ENCODE measurements around the gene CCDC63.

Gene CCDC63

GRCh38 chr12:110923692-110924334 lies 77.0 kb downstream of the CCDC63 start:
- no peak overlapping the region for H3K4me2 ChIP-seq (ENCODE audit: low read length)
- H3K4me3 ChIP-seq (ENCODE audit: low read length) = no peak overlapping the region
- H3K27me3 ChIP-seq (ENCODE audit: control insufficient read depth, insufficient read depth, low read length) = peaks cover 28% of the 10 kb centered on the region
- no peaks in the 10 kb centered on the region for H3K9me3 ChIP-seq (replicated peaks; ENCODE audit: low read length)
- H3K9ac ChIP-seq (ENCODE audit: low read depth, low read length) = no peak overlapping the region
- H3K36me3 ChIP-seq (ENCODE audit: insufficient read depth, low read length) = no peaks in the 10 kb centered on the region
- H3K4me1 ChIP-seq (ENCODE audit: control insufficient read depth, insufficient read depth, low read length) = no peaks in the 10 kb centered on the region

DNA sequence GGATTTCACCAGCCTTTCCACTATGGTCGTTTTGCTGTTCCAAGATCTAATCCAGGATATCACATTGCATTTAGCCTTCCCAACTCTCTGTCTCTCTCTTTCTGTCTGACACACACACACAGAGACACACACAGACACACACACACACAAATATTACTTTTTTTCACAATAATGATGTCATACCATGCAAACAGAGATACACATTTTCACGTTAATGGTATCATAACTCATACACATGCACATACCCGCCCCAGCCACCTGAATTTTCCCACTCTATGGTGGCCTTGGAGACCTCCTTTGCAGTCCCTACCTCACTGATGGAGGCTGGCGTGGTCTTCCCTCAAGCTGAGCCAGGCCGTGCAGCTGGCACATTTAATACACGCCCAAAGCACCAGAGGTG lies 80.8 kb downstream of the CCDC63 start:
- no peaks in the 10 kb centered on the region for H3K4me1 ChIP-seq (ENCODE audit: control insufficient read depth, insufficient read depth, low read length)
- no peaks in the 10 kb centered on the region for H3K9me3 ChIP-seq (replicated peaks; ENCODE audit: low read length)
- H3K4me3 ChIP-seq (ENCODE audit: low read length) = no peak overlapping the region
- H3K9ac ChIP-seq (ENCODE audit: low read depth, low read length) = no peak overlapping the region
- H3K36me3 ChIP-seq (ENCODE audit: insufficient read depth, low read length) = no peaks in the 10 kb centered on the region
- no peak overlapping the region for H3K4me2 ChIP-seq (ENCODE audit: low read length)
- H3K27me3 ChIP-seq (ENCODE audit: control insufficient read depth, insufficient read depth, low read length) = peaks cover 43% of the 10 kb centered on the region

DNA sequence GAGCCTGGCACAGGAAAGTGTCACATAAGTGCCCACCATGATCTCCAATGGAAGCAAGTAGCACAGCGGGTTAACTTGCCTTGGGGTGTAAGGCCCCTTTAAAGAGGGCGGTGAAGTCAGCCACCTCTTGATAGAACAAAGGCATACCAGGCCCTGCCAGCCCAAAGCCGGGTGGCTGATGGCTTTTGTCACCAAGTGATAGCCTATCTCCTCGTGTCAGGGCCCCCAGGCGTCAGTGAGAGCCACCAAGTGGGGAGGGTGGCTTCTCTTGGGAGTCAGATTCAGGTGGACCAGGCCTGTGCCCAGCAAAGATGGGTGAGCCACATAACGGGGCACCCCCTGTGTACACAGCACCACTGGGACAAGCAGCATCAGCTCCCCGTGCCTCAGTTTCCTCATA lies 81.9 kb downstream of the CCDC63 start:
- H3K27me3 ChIP-seq (ENCODE audit: control insufficient read depth, insufficient read depth, low read length) = peaks cover 43% of the 10 kb centered on the region
- H3K9me3 ChIP-seq (replicated peaks; ENCODE audit: low read length) = no peaks in the 10 kb centered on the region
- H3K4me1 ChIP-seq (ENCODE audit: control insufficient read depth, insufficient read depth, low read length) = no peaks in the 10 kb centered on the region
- no peak overlapping the region for H3K9ac ChIP-seq (ENCODE audit: low read depth, low read length)
- H3K36me3 ChIP-seq (ENCODE audit: insufficient read depth, low read length) = no peaks in the 10 kb centered on the region
- H3K4me2 ChIP-seq (ENCODE audit: low read length) = no peak overlapping the region
- no peak overlapping the region for H3K4me3 ChIP-seq (ENCODE audit: low read length)

GRCh38 chr12:110929818-110930217 lies 83.0 kb downstream of the CCDC63 start:
- Histone ChIP-seq H3K36me3 (ENCODE audit: insufficient read depth, low read length) (no peaks in the 10 kb centered on the region), H3K9ac (ENCODE audit: low read depth, low read length) (no peak overlapping the region), H3K4me1 (ENCODE audit: control insufficient read depth, insufficient read depth, low read length) (no peaks in the 10 kb centered on the region), H3K27me3 (ENCODE audit: control insufficient read depth, insufficient read depth, low read length) (peaks cover 43% of the 10 kb centered on the region), H3K4me3 (ENCODE audit: low read length) (no peak overlapping the region), H3K9me3 (replicated peaks; ENCODE audit: low read length) (no peaks in the 10 kb centered on the region), H3K4me2 (ENCODE audit: low read length) (no peak overlapping the region)

DNA sequence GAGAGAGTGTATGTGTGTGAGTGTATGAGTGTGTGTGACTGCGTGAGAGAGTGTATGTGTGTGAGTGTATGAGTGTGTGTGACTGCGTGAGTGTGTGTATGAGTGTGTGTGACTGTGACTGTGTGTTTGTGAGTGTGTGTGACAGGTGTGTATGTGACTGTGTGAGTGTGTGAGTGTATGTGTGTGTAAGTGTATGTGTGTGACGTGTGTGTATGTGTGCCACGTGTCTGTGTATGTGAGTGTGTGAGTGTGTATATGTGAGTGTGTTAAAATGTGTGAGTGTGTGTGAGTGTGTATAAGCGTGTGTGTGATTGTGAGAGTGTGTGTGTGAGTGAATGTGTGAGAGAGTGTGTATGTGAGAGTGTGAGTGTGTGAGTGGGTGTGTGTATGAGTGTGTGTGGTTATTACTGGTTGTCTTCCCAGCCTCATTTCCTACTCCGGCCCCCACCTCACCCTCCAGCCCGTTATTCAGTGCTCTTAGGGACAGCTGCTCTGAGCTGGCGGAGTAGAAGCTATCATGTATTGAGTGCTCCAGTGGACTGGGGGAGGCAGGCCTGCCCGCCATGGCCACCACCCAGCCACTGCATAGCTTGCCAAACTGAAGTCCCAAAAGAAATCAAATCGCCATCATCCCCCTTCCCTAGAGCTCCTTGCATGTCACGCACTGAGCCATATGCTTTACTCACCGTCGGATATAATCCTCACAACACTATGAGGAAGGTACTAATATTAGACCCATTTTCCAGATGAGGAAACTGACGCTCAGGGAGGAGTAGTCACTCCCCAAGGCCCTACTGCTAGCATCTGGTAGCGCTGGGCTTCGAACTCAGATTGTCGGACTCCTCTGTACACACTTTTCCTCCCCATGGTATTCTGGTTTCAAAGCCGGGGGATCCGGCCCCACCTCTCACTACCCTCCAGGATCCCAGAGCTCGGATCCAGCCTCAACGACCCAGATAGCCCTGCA lies 83.8 kb downstream of the CCDC63 start:
- Histone ChIP-seq H3K36me3 (ENCODE audit: insufficient read depth, low read length) (no peaks in the 10 kb centered on the region), H3K9ac (ENCODE audit: low read depth, low read length) (no peak overlapping the region), H3K27me3 (ENCODE audit: control insufficient read depth, insufficient read depth, low read length) (peaks cover 43% of the 10 kb centered on the region), H3K4me1 (ENCODE audit: control insufficient read depth, insufficient read depth, low read length) (no peaks in the 10 kb centered on the region), H3K4me2 (ENCODE audit: low read length) (no peak overlapping the region), H3K9me3 (replicated peaks; ENCODE audit: low read length) (no peaks in the 10 kb centered on the region), H3K4me3 (ENCODE audit: low read length) (no peak overlapping the region)

DNA sequence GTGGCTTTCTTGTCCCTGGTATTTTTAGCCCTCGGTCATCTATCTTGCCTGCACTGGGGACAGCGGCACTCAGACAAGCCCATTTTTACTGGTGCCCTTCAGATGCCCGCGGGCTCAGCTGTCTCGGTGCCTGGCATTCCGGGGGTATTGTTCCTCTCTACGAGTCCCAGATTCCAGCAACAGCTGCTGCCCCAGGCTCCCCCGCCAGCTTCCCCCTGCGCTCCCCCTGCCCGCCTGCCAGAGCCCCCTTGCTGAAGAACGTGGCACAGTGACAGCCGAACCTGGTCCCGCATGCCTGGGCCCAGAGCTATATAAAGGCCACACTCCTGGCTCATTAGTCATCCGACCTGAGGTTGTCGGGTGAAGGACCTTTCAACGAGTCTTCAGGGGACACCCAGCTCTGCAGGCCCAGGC lies 84.5 kb downstream of the CCDC63 start:
- H3K9me3 ChIP-seq (replicated peaks; ENCODE audit: low read length) = no peaks in the 10 kb centered on the region

DNA sequence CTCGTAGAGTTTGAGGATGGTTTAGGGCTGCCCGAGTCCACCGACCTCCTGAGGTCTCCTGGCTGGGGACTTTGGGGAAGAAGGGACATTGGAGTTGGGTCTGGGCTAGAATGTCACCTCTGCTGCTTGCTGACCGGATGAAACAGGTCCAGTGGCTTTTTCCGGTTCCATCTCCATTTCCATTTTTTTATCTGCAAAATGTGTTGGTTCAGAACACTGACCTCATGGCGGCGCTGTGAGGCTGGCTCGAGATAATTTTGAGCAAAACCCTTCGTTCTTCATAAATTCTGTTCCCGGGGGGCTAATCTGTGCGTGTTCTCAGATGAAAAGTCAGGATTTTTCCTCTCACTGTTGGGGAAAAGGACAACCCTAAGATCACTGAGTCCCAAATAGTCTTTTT lies 85.3 kb downstream of the CCDC63 start:
- Histone ChIP-seq H3K4me2 (ENCODE audit: low read length) (no peak overlapping the region), H3K27me3 (ENCODE audit: control insufficient read depth, insufficient read depth, low read length) (peaks cover 33% of the 10 kb centered on the region), H3K9ac (ENCODE audit: low read depth, low read length) (no peak overlapping the region), H3K4me1 (ENCODE audit: control insufficient read depth, insufficient read depth, low read length) (no peaks in the 10 kb centered on the region), H3K9me3 (replicated peaks; ENCODE audit: low read length) (no peaks in the 10 kb centered on the region), H3K36me3 (ENCODE audit: insufficient read depth, low read length) (no peaks in the 10 kb centered on the region), H3K4me3 (ENCODE audit: low read length) (no peak overlapping the region)

More for the DNA sequence above, 84.5 kb downstream of the CCDC63 start:
- Histone ChIP-seq H3K4me1 (ENCODE audit: control insufficient read depth, insufficient read depth, low read length) (no peaks in the 10 kb centered on the region), H3K36me3 (ENCODE audit: insufficient read depth, low read length) (no peaks in the 10 kb centered on the region), H3K9ac (ENCODE audit: low read depth, low read length) (no peak overlapping the region), H3K27me3 (ENCODE audit: control insufficient read depth, insufficient read depth, low read length) (peaks cover 37% of the 10 kb centered on the region), H3K4me2 (ENCODE audit: low read length) (no peak overlapping the region), H3K4me3 (ENCODE audit: low read length) (no peak overlapping the region)

DNA sequence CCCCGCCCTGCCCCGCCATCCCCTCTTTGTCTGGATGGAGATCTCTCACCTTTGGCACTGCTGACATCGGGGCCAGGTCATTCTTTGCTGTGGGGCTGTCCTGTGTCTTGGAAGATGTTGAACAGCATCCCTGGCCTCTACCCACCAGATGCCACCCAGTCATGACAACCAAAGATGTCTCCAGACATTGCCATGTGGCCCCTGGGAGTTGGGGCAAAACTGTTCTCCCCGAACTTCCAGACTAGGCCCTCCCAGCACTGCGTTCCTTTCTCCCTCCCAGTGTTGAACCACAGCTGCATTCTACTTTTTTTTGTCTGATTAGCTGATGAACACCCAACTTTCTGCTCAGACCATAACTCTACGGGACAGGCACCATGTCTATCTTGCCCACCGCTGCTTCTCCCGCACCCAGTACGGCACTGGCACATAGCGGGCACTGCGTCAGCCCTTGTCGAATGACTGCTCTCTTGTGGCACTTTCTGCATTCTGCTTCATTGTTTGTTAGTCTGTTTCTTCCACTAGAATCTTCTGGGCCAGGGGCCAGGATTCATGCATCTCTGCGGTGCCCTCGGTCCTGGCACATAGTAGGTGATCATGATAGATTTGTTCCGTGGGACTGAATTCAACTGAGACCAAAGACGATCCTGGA lies 86.7 kb downstream of the CCDC63 start:
- Histone ChIP-seq H3K36me3 (ENCODE audit: insufficient read depth, low read length) (no peaks in the 10 kb centered on the region), H3K4me1 (ENCODE audit: control insufficient read depth, insufficient read depth, low read length) (no peaks in the 10 kb centered on the region), H3K9me3 (replicated peaks; ENCODE audit: low read length) (no peaks in the 10 kb centered on the region), H3K4me3 (ENCODE audit: low read length) (no peak overlapping the region), H3K4me2 (ENCODE audit: low read length) (no peak overlapping the region), H3K27me3 (ENCODE audit: control insufficient read depth, insufficient read depth, low read length) (peaks cover 28% of the 10 kb centered on the region), H3K9ac (ENCODE audit: low read depth, low read length) (no peak overlapping the region)

GRCh38 chr12:110934093-110934852 lies 87.5 kb downstream of the CCDC63 start:
- no peaks in the 10 kb centered on the region for H3K36me3 ChIP-seq (ENCODE audit: insufficient read depth, low read length)
- peaks cover 31% of the 10 kb centered on the region for H3K27me3 ChIP-seq (ENCODE audit: control insufficient read depth, insufficient read depth, low read length)
- H3K4me3 ChIP-seq (ENCODE audit: low read length) = no peak overlapping the region
- H3K4me2 ChIP-seq (ENCODE audit: low read length) = no peak overlapping the region
- H3K9ac ChIP-seq (ENCODE audit: low read depth, low read length) = no peak overlapping the region
- H3K9me3 ChIP-seq (replicated peaks; ENCODE audit: low read length) = no peaks in the 10 kb centered on the region
- H3K4me1 ChIP-seq (ENCODE audit: control insufficient read depth, insufficient read depth, low read length) = no peaks in the 10 kb centered on the region

GRCh38 chr12:110935588-110935987 lies 88.8 kb downstream of the CCDC63 start:
- Histone ChIP-seq H3K9me3 (replicated peaks; ENCODE audit: low read length) (no peaks in the 10 kb centered on the region), H3K4me1 (ENCODE audit: control insufficient read depth, insufficient read depth, low read length) (no peaks in the 10 kb centered on the region), H3K9ac (ENCODE audit: low read depth, low read length) (no peak overlapping the region), H3K4me3 (ENCODE audit: low read length) (no peak overlapping the region), H3K4me2 (ENCODE audit: low read length) (no peak overlapping the region), H3K36me3 (ENCODE audit: insufficient read depth, low read length) (no peaks in the 10 kb centered on the region), H3K27me3 (ENCODE audit: control insufficient read depth, insufficient read depth, low read length) (peaks cover 21% of the 10 kb centered on the region)

All from skeletal muscle satellite cell (primary cell).